ENCODE measurements around the gene FGFBP3. TPM values are rescaled to one million over a fixed set of nuclear protein-coding genes. Genes with fewer than 3 reads are reported as not detected.

The FGFBP3 gene
- polyA plus RNA-seq, 3 donors = 0.30 to 0.45 (median 0.32) TPM

- Mint-ChIP-seq H3K9me3 (no peaks in the 10 kb centered on the region), H3K4me3 (no peak overlapping the region), H3K27ac (no peak overlapping the region), H3K36me3 (peaks cover 26 to 32% of the 10 kb centered on the region in 2 donors), H3K4me1 (peaks cover 47% of the 10 kb centered on the region), H3K27me3 (ENCODE audit: low read depth in 3 of 3) (no peaks in the 10 kb centered on the region)
- H3K27ac ChIP-seq (ENCODE audit: low read depth in 1 of 2, low read length in 2 of 2) = peak overlapping the region in 1 of 2 donors; percentile 11
- DNase-seq = no peak
- no peaks in the 10 kb centered on the region for H3K27me3 ChIP-seq (ENCODE audit: control insufficient read depth in 2 of 2, insufficient read depth in 2 of 2, low read length in 2 of 2)
- no peak overlapping the region for H3K4me3 ChIP-seq (replicated peaks in 1 of 3; ENCODE audit: low read depth in 2 of 3, low read length in 3 of 3)
- H2AFZ ChIP-seq (ENCODE audit: insufficient read depth, low read depth, low read length, poor library complexity, severe bottlenecking) = no peak overlapping the region
- WGBS (ENCODE audit: insufficient coverage) = no CpG with 5 or more reads among the region's 3 CpGs
- intact Hi-C loops (cut with micrococcal nuclease) = no loop called here
- peaks cover 100% of the 10 kb centered on the region for H3K79me2 ChIP-seq (ENCODE audit: insufficient read depth, low read length)
- H3K4me1 ChIP-seq (ENCODE audit: control insufficient read depth in 1 of 2, insufficient read depth in 2 of 2, low read length in 2 of 2) = peaks cover 19 to 31% of the 10 kb centered on the region in 2 donors
- TF ChIP-seq, protein P1, sequence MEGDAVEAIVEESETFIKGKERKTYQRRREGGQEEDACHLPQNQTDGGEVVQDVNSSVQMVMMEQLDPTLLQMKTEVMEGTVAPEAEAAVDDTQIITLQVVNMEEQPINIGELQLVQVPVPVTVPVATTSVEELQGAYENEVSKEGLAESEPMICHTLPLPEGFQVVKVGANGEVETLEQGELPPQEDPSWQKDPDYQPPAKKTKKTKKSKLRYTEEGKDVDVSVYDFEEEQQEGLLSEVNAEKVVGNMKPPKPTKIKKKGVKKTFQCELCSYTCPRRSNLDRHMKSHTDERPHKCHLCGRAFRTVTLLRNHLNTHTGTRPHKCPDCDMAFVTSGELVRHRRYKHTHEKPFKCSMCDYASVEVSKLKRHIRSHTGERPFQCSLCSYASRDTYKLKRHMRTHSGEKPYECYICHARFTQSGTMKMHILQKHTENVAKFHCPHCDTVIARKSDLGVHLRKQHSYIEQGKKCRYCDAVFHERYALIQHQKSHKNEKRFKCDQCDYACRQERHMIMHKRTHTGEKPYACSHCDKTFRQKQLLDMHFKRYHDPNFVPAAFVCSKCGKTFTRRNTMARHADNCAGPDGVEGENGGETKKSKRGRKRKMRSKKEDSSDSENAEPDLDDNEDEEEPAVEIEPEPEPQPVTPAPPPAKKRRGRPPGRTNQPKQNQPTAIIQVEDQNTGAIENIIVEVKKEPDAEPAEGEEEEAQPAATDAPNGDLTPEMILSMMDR (IDR thresholded peaks at IDR 0.05) = no peak
- H3K36me3 ChIP-seq (replicated peaks in 1 of 2; ENCODE audit: control insufficient read depth in 1 of 2, insufficient read depth in 2 of 2, low read length in 2 of 2) = peaks cover 8 to 30% of the 10 kb centered on the region in 2 donors
- H4K20me1 ChIP-seq (ENCODE audit: insufficient read depth, low read length) = peaks cover 93% of the 10 kb centered on the region
- no peak overlapping the region for H3K9ac ChIP-seq (ENCODE audit: insufficient read depth, low read length, poor library complexity, severe bottlenecking)
- no peaks in the 10 kb centered on the region for H3K9me3 ChIP-seq (replicated peaks in 1 of 2; ENCODE audit: control insufficient read depth in 1 of 2, insufficient read depth in 1 of 2, low read length in 2 of 2)
- no peak overlapping the region for H3K4me2 ChIP-seq (replicated peaks; ENCODE audit: extremely low read depth, low read length, poor library complexity, severe bottlenecking)
These were observed 21.7 kb upstream of the FGFBP3 start for GRCh38 chr10:91930939-91931338.

DNA sequence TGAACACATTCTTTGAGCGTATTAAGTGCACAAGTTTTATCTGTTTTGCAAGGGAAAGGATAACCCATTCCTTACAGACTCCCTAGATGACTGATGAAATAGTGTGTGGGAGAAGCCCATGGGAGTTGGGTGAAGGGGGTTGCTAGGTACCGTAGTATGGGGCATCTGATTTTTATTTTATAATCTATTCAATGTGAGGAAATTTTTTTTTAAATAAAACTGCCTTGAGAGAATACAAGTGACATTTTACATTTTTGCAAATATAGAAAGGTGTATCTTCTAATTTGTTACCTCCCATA, 15.7 kb upstream of the FGFBP3 start:
- H3K9me3 Mint-ChIP-seq = peaks cover 0 to 4% (median 2%) of the 10 kb centered on the region in 7 donors
- H3K36me3 ChIP-seq (replicated peaks in 1 of 2; ENCODE audit: control insufficient read depth in 1 of 2, insufficient read depth in 2 of 2, low read length in 2 of 2) = no peaks in the 10 kb centered on the region
- H3K4me1 ChIP-seq (ENCODE audit: control insufficient read depth in 1 of 2, insufficient read depth in 2 of 2, low read length in 2 of 2) = peaks cover 20 to 38% of the 10 kb centered on the region in 2 donors
- intact Hi-C loops (cut with micrococcal nuclease) = loop anchor here in 1 of 2 donors (5.0 kb wide), 1 partner anchor 128 kb away; the partner anchor contains the start of gene TNKS2
- H3K36me3 Mint-ChIP-seq = peaks cover 5 to 14% of the 10 kb centered on the region in 2 donors
- H3K9me3 ChIP-seq (replicated peaks in 1 of 2; ENCODE audit: control insufficient read depth in 1 of 2, insufficient read depth in 1 of 2, low read length in 2 of 2) = no peaks in the 10 kb centered on the region
- H3K27ac Mint-ChIP-seq = peak overlapping the region in 1 of 7 donors; percentile 15
- H3K4me2 ChIP-seq (replicated peaks; ENCODE audit: extremely low read depth, low read length, poor library complexity, severe bottlenecking) = peak overlapping the region; percentile 77
- H3K4me1 Mint-ChIP-seq = peaks cover 41% of the 10 kb centered on the region
- DNase-seq = no peak
- no CpG with 5 or more reads among the region's 2 CpGs for WGBS (ENCODE audit: insufficient coverage)
- peaks cover 65% of the 10 kb centered on the region for H3K79me2 ChIP-seq (ENCODE audit: insufficient read depth, low read length)
- H3K9ac ChIP-seq (ENCODE audit: insufficient read depth, low read length, poor library complexity, severe bottlenecking) = no peak overlapping the region
- peaks cover 34% of the 10 kb centered on the region for H4K20me1 ChIP-seq (ENCODE audit: insufficient read depth, low read length)
- no peaks in the 10 kb centered on the region for H3K27me3 ChIP-seq (ENCODE audit: control insufficient read depth in 2 of 2, insufficient read depth in 2 of 2, low read length in 2 of 2)
- peak overlapping the region in 1 of 2 donors; percentile 98 for H3K27ac ChIP-seq (ENCODE audit: low read depth in 1 of 2, low read length in 2 of 2)
- peak overlapping the region; percentile 92 to 97 (median 92) for H3K4me3 ChIP-seq (replicated peaks in 1 of 3; ENCODE audit: low read depth in 2 of 3, low read length in 3 of 3)
- no peak overlapping the region for H2AFZ ChIP-seq (ENCODE audit: insufficient read depth, low read depth, low read length, poor library complexity, severe bottlenecking)
- peak overlapping the region; percentile 86 to 95 for H3K4me3 Mint-ChIP-seq
- TF ChIP-seq, protein P1 (IDR thresholded peaks at IDR 0.05) = no peak
- peaks cover 0 to 3% (median 0%) of the 10 kb centered on the region in 3 donors for H3K27me3 Mint-ChIP-seq (ENCODE audit: low read depth in 3 of 3)

Data from CD14-positive monocyte (primary cell).